Measurements from ENCODE around the gene DDR1.

- TF ChIP-seq, protein P1, sequence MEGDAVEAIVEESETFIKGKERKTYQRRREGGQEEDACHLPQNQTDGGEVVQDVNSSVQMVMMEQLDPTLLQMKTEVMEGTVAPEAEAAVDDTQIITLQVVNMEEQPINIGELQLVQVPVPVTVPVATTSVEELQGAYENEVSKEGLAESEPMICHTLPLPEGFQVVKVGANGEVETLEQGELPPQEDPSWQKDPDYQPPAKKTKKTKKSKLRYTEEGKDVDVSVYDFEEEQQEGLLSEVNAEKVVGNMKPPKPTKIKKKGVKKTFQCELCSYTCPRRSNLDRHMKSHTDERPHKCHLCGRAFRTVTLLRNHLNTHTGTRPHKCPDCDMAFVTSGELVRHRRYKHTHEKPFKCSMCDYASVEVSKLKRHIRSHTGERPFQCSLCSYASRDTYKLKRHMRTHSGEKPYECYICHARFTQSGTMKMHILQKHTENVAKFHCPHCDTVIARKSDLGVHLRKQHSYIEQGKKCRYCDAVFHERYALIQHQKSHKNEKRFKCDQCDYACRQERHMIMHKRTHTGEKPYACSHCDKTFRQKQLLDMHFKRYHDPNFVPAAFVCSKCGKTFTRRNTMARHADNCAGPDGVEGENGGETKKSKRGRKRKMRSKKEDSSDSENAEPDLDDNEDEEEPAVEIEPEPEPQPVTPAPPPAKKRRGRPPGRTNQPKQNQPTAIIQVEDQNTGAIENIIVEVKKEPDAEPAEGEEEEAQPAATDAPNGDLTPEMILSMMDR (IDR thresholded peaks at IDR 0.05), result no peak
- no peak for TF ChIP-seq POLR2A (IDR thresholded peaks at IDR 0.05)
Observed at GRCh38 chr6:30862156-30862875, 22.0 kb upstream of the DDR1 start.

All from uterus (tissue), 2 donors.